IMR-90 (cell line): ENCODE measurements around the gene KCNIP1. TPM values are rescaled to one million over a fixed set of nuclear protein-coding genes. Genes with fewer than 3 reads are reported as not detected.

Experiments used
- ATAC-seq: fragments of 200-7000 bp; cut with Tn5 transposase; 2 replicates; pipeline ENCODE4 v1.9.1; 2020; ENCODE audit warnings: low read depth, mild to moderate bottlenecking, moderate library complexity
- BruUV-seq: library from RNA; stranded (reverse); fragments of 400-500 nt; replicated peaks from 2 replicates; lab custom pipeline; 2021; lab: Mats Ljungman, UMichigan
- CTCF ChIA-PET: fragments of 300-600 bp; formaldehyde crosslinking; extraction: SDS; loops from one replicate; lab custom pipeline; 2021; ENCODE audit warnings: antibody characterized with exemption; lab: Yijun Ruan, JAX
- POLR2A ChIA-PET: fragments of 300-600 bp; sonication (Branson Sonifier 250); formaldehyde crosslinking; loops from one replicate; lab custom pipeline; 2022; ENCODE audit warnings: antibody characterized with exemption; ENCODE audit not compliant: unreplicated experiment; lab: Charles Lee
- DNase-seq: peaks from one replicate; pipeline ENCODE4 v3.0.0; 2013
- H2AFZ ChIP-seq: replicated peaks from 2 replicates; pipeline ENCODE3; 2013; ENCODE audit warnings: low read length, mild to moderate bottlenecking; ENCODE audit not compliant: poor library complexity
- H2AK5ac ChIP-seq: 2 replicates; pipeline ENCODE4 v1.6.1; 2013; ENCODE audit warnings: low read depth, low read length, inconsistent platforms
- H2AK9ac ChIP-seq: replicated peaks from 2 replicates; pipeline ENCODE3; 2013; ENCODE audit warnings: mild to moderate bottlenecking, low read depth, low read length, moderate library complexity; ENCODE audit not compliant: poor library complexity
- H2BK120ac ChIP-seq: 2 replicates; pipeline ENCODE4 v1.6.1; 2013; ENCODE audit warnings: low read depth, low read length, inconsistent platforms
- H2BK15ac ChIP-seq: 3 replicates; pipeline ENCODE4 v1.6.1; 2013; ENCODE audit warnings: low read depth, low read length, inconsistent platforms
- H2BK20ac ChIP-seq: 2 replicates; pipeline ENCODE4 v1.6.1; 2013; ENCODE audit warnings: low read depth, mild to moderate bottlenecking, inconsistent platforms, low read length, moderate library complexity
- H2BK5ac ChIP-seq: 2 replicates; pipeline ENCODE4 v1.6.1; 2013; ENCODE audit warnings: mild to moderate bottlenecking, low read depth, low read length, inconsistent platforms; ENCODE audit not compliant: poor library complexity, severe bottlenecking
- H3K14ac ChIP-seq: replicated peaks from 2 replicates; pipeline ENCODE4 v1.6.1; 2013; ENCODE audit warnings: low read depth, low read length, inconsistent platforms
- H3K18ac ChIP-seq: 2 replicates; pipeline ENCODE4 v1.6.1; 2013; ENCODE audit warnings: low read depth, low read length, control low read depth
- H3K23ac ChIP-seq: 2 replicates; pipeline ENCODE4 v1.6.1; 2013; ENCODE audit warnings: low read depth, low read length, inconsistent platforms
- H3K27ac ChIP-seq: 2 replicates; pipeline ENCODE4 v1.5.1; 2013; ENCODE audit warnings: mild to moderate bottlenecking, control low read depth, low read length; ENCODE audit not compliant: insufficient read depth
- H3K27me3 ChIP-seq: 2 replicates; pipeline ENCODE4 v1.6.1; 2013; ENCODE audit warnings: low read length; ENCODE audit not compliant: control insufficient read depth, insufficient read depth
- H3K36me3 ChIP-seq: 2 replicates; pipeline ENCODE4 v1.6.1; 2013; ENCODE audit warnings: low read length, mixed read lengths; ENCODE audit not compliant: control insufficient read depth, insufficient read depth
- H3K4ac ChIP-seq: 2 replicates; pipeline ENCODE4 v1.6.1; 2013; ENCODE audit warnings: low read depth, low read length, inconsistent platforms
- H3K4me1 ChIP-seq: 2 replicates; pipeline ENCODE4 v1.6.1; 2013; ENCODE audit warnings: low read length, mixed read lengths; ENCODE audit not compliant: control insufficient read depth, insufficient read depth
- H3K4me2 ChIP-seq: 2 replicates; pipeline ENCODE4 v1.6.1; 2013; ENCODE audit warnings: low read depth, mild to moderate bottlenecking, control low read depth, low read length, moderate library complexity
- H3K4me3 ChIP-seq: 2 replicates; pipeline ENCODE4 v1.5.1; 2013; ENCODE audit warnings: low read depth, mild to moderate bottlenecking, control low read depth, low read length, moderate library complexity; ENCODE audit not compliant: insufficient read depth
- H3K56ac ChIP-seq: 2 replicates; pipeline ENCODE4 v1.6.1; 2013; ENCODE audit warnings: low read length, inconsistent platforms; ENCODE audit not compliant: insufficient read depth; ENCODE audit errors: extremely low read depth
- H3K79me1 ChIP-seq, 2 experiments: 2 replicates each; pipeline ENCODE4 v1.6.1; 2013; ENCODE audit warnings: low read length in 2 of 2, inconsistent platforms in 1 of 2, low read depth in 1 of 2
- H3K9ac ChIP-seq: 2 replicates; pipeline ENCODE4 v1.6.1; 2013; ENCODE audit warnings: low read depth, low read length, control low read depth
- H3K9me1 ChIP-seq: 2 replicates; pipeline ENCODE4 v1.6.1; 2013; ENCODE audit warnings: low read length, inconsistent platforms; ENCODE audit not compliant: insufficient read depth
- H3K9me3 ChIP-seq: 2 replicates; pipeline ENCODE4 v1.6.1; 2013; ENCODE audit warnings: low read length; ENCODE audit not compliant: control insufficient read depth, insufficient read depth
- H4K20me1 ChIP-seq: 2 replicates; pipeline ENCODE4 v1.6.1; 2013; ENCODE audit warnings: low read length, inconsistent platforms; ENCODE audit not compliant: insufficient read depth
- H4K5ac ChIP-seq: 2 replicates; pipeline ENCODE4 v1.6.1; 2013; ENCODE audit warnings: mild to moderate bottlenecking, low read depth, low read length, control low read depth
- H4K8ac ChIP-seq, 2 experiments: 2 replicates each; pipeline ENCODE4 v1.6.1; 2013; ENCODE audit warnings: low read depth in 2 of 2, low read length in 2 of 2, control low read depth in 1 of 2, inconsistent platforms in 1 of 2
- H4K91ac ChIP-seq: 2 replicates; pipeline ENCODE4 v1.6.1; 2013; ENCODE audit warnings: low read depth, low read length, inconsistent platforms; ENCODE audit not compliant: insufficient read depth
- BHLHE40 ChIP-seq: fragments of 150-350 bp; IDR thresholded peaks from 2 replicates; pipeline ENCODE4 v1.6.1; 2016; ENCODE audit warnings: mild to moderate bottlenecking, low read depth, low read length
- CEBPB ChIP-seq: IDR thresholded peaks from 2 replicates; pipeline ENCODE4 v1.6.1; 2012; ENCODE audit warnings: low read depth, low read length, improper control_type of control experiment
- CHD1 ChIP-seq: IDR thresholded peaks from 2 replicates; pipeline ENCODE4 v1.6.1; 2012; ENCODE audit warnings: low read depth, low read length, improper control_type of control experiment
- FOS ChIP-seq: fragments of 150-350 bp; IDR thresholded peaks from 2 replicates; pipeline ENCODE4 v1.6.1; 2016; ENCODE audit warnings: low read depth, low read length
- MAFK ChIP-seq: IDR thresholded peaks from 2 replicates; pipeline ENCODE4 v1.6.1; 2012; ENCODE audit warnings: low read depth, low read length, improper control_type of control experiment
- MAZ ChIP-seq: IDR thresholded peaks from 2 replicates; pipeline ENCODE4 v1.6.1; 2012; ENCODE audit warnings: low read depth, mild to moderate bottlenecking, low read length, improper control_type of control experiment, moderate library complexity, borderline replicate concordance
- NFE2L2 ChIP-seq: fragments of 150-350 bp; IDR thresholded peaks from 2 replicates; pipeline ENCODE4 v1.6.1; 2016; ENCODE audit warnings: low read depth, mild to moderate bottlenecking, low read length
- POLR2A ChIP-seq: IDR thresholded peaks from 2 replicates; pipeline ENCODE4 v1.6.1; 2012; ENCODE audit warnings: mild to moderate bottlenecking, low read depth, low read length
- RAD21 ChIP-seq: IDR thresholded peaks from 2 replicates; pipeline ENCODE4 v1.6.1; 2012; ENCODE audit warnings: low read length, improper control_type of control experiment
- RCOR1 ChIP-seq: IDR thresholded peaks from 2 replicates; pipeline ENCODE4 v1.6.1; 2012; ENCODE audit warnings: mild to moderate bottlenecking, low read length, improper control_type of control experiment; ENCODE audit not compliant: insufficient replicate concordance
- RFX5 ChIP-seq: IDR thresholded peaks from 2 replicates; pipeline ENCODE4 v1.8.0; 2012; ENCODE audit warnings: low read depth, mild to moderate bottlenecking, low read length, moderate library complexity
- WGBS, 2 experiments: methylation state at CpG; one replicate each; pipeline versions ENCODE4 v1.1.5 to v1.1.7; 2013; ENCODE audit warnings: missing lambda C conversion rate in 2 of 2; ENCODE audit not compliant: insufficient read length in 1 of 2; ENCODE audit errors: extremely low coverage in 2 of 2; 5-methylcytosine and 5-hydroxymethylcytosine counted together
- dilution Hi-C: fragments of 300-500 bp; cut with HindIII; formaldehyde crosslinking; loops from one replicate; pipeline ENCODE4 v1.14.3; 2018; ENCODE audit warnings: low sequenced_read_pairs; ENCODE audit not compliant: unreplicated experiment
- in situ Hi-C: fragments of 300-500 bp; cut with MboI; formaldehyde crosslinking; loops from 3 replicates; pipeline ENCODE4 v1.14.3; 2019; ENCODE audit warnings: low sequenced_read_pairs, inconsistent platforms, mixed read lengths
- intact Hi-C: fragments of 100-400 bp; cut with micrococcal nuclease; formaldehyde crosslinking; loops from 2 replicates; pipeline ENCODE4 v1.10.0; 2022
- polyA plus RNA-seq, 3 experiments: library from polyadenylated mRNA; depleted of rRNA; stranded (reverse); fragments of >200 nt; gene quantifications; 2 replicates each; pipeline ENCODE4 v1.2.3, GENCODE V29; 2012; ENCODE audit warnings: low replicate concordance in 1 of 3
- total RNA-seq: library from RNA; depleted of rRNA; stranded (reverse); fragments of >200 nt; gene quantifications from 2 replicates; pipeline ENCODE4 v1.2.3, GENCODE V29; 2012
- TF ChIP-seq, protein P1 (sequence below): conservative IDR thresholded peaks from 2 replicates; pipeline ENCODE4 v1.5.1; 2012; ENCODE audit warnings: mild to moderate bottlenecking, low read depth, low read length, improper control_type of control experiment
- TF ChIP-seq, protein P2 (sequence below): fragments of 150-350 bp; IDR thresholded peaks from 2 replicates; pipeline ENCODE4 v1.6.1; 2017; ENCODE audit warnings: mild to moderate bottlenecking, antibody characterized with exemption, low read length, low read depth
- TF ChIP-seq, protein P3 (sequence below): fragments of 150-350 bp; IDR thresholded peaks from 2 replicates; pipeline ENCODE4 v1.6.1; 2016; ENCODE audit warnings: low read depth, mild to moderate bottlenecking, low read length, moderate library complexity, borderline replicate concordance

KCNIP1 gene
- total and polyA plus RNA-seq, 2 of the 4 experiments (the other 2 are of a cell fraction): not detected

DNA sequence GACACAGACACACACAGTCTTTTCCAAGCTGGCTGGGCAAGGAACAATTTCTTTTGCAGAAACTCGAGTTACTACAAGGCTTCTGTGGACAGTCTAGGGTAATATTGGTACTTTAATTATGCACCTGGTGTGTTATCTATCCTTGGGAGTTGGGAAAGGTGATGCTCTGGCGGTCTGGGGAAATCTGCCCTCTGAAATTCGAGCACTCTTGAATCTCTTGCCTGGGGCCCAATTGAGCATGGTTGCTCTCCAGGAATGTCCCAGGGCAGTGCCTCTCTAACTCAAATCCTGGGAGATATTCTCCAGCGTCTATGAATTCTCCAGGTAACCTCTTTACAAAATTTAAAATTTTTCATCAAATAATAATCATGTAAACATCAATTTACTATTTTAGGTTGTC is 69.3 kb downstream of the KCNIP1 start:
- Histone ChIP-seq H3K56ac (no peak overlapping the region), H3K9me1 (no peaks in the 10 kb centered on the region), H3K79me1 (no peaks in the 10 kb centered on the region), H2AFZ (no peak overlapping the region), H2AK9ac (no peak overlapping the region), H2BK15ac (no peak overlapping the region), H3K27me3 (no peaks in the 10 kb centered on the region; the same call in none of the 2 replicates), H3K4me1 (no peaks in the 10 kb centered on the region), H4K8ac (no peak overlapping the region), H2AK5ac (no peak overlapping the region), H2BK5ac (no peak overlapping the region), H3K14ac (no peak overlapping the region), H4K5ac (no peak overlapping the region), H2BK20ac (no peak overlapping the region), H4K91ac (no peak overlapping the region), H3K4ac (no peak overlapping the region), H2BK120ac (no peak overlapping the region), H3K4me2 (no peak overlapping the region), H4K20me1 (no peaks in the 10 kb centered on the region), H3K27ac (no peak overlapping the region), H3K36me3 (no peaks in the 10 kb centered on the region), H3K4me3 (no peak overlapping the region), H3K23ac (no peak overlapping the region), H3K18ac (no peak overlapping the region), H3K9me3 (no peaks in the 10 kb centered on the region), H3K9ac (no peak overlapping the region)
- TF ChIP-seq, protein P1, sequence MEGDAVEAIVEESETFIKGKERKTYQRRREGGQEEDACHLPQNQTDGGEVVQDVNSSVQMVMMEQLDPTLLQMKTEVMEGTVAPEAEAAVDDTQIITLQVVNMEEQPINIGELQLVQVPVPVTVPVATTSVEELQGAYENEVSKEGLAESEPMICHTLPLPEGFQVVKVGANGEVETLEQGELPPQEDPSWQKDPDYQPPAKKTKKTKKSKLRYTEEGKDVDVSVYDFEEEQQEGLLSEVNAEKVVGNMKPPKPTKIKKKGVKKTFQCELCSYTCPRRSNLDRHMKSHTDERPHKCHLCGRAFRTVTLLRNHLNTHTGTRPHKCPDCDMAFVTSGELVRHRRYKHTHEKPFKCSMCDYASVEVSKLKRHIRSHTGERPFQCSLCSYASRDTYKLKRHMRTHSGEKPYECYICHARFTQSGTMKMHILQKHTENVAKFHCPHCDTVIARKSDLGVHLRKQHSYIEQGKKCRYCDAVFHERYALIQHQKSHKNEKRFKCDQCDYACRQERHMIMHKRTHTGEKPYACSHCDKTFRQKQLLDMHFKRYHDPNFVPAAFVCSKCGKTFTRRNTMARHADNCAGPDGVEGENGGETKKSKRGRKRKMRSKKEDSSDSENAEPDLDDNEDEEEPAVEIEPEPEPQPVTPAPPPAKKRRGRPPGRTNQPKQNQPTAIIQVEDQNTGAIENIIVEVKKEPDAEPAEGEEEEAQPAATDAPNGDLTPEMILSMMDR: no peak
- no peak for TF ChIP-seq FOS
- no peak for TF ChIP-seq RCOR1
- no peak for TF ChIP-seq BHLHE40
- TF ChIP-seq POLR2A: no peak
- TF ChIP-seq, protein P2, sequence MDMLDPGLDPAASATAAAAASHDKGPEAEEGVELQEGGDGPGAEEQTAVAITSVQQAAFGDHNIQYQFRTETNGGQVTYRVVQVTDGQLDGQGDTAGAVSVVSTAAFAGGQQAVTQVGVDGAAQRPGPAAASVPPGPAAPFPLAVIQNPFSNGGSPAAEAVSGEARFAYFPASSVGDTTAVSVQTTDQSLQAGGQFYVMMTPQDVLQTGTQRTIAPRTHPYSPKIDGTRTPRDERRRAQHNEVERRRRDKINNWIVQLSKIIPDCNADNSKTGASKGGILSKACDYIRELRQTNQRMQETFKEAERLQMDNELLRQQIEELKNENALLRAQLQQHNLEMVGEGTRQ: no peak
- TF ChIP-seq, protein P3, sequence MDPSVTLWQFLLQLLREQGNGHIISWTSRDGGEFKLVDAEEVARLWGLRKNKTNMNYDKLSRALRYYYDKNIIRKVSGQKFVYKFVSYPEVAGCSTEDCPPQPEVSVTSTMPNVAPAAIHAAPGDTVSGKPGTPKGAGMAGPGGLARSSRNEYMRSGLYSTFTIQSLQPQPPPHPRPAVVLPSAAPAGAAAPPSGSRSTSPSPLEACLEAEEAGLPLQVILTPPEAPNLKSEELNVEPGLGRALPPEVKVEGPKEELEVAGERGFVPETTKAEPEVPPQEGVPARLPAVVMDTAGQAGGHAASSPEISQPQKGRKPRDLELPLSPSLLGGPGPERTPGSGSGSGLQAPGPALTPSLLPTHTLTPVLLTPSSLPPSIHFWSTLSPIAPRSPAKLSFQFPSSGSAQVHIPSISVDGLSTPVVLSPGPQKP: no peak
- no peak for TF ChIP-seq MAFK
- no peak for TF ChIP-seq CHD1
- TF ChIP-seq RFX5: no peak
- TF ChIP-seq RAD21: no peak
- no peak for TF ChIP-seq NFE2L2
- TF ChIP-seq CEBPB: no peak
- TF ChIP-seq MAZ: no peak
- ATAC-seq (no peak), DNase-seq (no peak)
- in situ Hi-C loops (no loop called here), intact Hi-C loops (no loop called here), dilution Hi-C loops (no loop called here)
- ChIA-PET CTCF (interaction anchor here (0.7 kb wide), 1 partner anchor 29 kb away, joined by 4 read pairs; no protein-coding TSS in a partner anchor), POLR2A (no interaction called here)
- BruUV-seq: no TSS peak
- no CpG with 5 or more reads among the region's 4 CpGs for WGBS, 2 experiments
